GM12878 (cell line): Measurements from ENCODE around the gene USP46. TPM values are rescaled to one million over a fixed set of nuclear protein-coding genes. Genes with fewer than 3 reads are reported as not detected.

ENCODE experiments used
- ATAC-seq: fragments of 200-7000 bp; cut with Tn5 transposase; 3 replicates; pipeline ENCODE4 v1.9.1; 2020; ENCODE audit warnings: mild to moderate bottlenecking, moderate library complexity
- BruUV-seq: library from RNA; stranded (reverse); fragments of 400-500 nt; replicated peaks from 2 replicates; lab custom pipeline; 2021; lab: Mats Ljungman, UMichigan
- CTCF ChIA-PET: fragments of 300-600 bp; sonication (Branson Sonifier 250); formaldehyde crosslinking; extraction: SDS; loops from one replicate; lab custom pipeline; 2021; ENCODE audit warnings: inconsistent platforms; lab: Yijun Ruan, JAX
- POLR2A ChIA-PET: fragments of 350-600 bp; formaldehyde crosslinking; extraction: SDS; loops from one replicate; lab custom pipeline; 2021; ENCODE audit warnings: inconsistent platforms; lab: Charles Lee
- RAD21 ChIA-PET: fragments of 300-600 bp; sonication (Branson Sonifier 250); formaldehyde crosslinking; loops from one replicate; lab custom pipeline; 2023; ENCODE audit warnings: antibody characterized with exemption; ENCODE audit not compliant: unreplicated experiment; lab: Charles Lee
- SMC1A ChIA-PET: fragments of 300-600 bp; sonication (Branson Sonifier 250); formaldehyde crosslinking; loops from one replicate; lab custom pipeline; 2023; ENCODE audit not compliant: unreplicated experiment, uncharacterized antibody; lab: Charles Lee
- DNase-seq: peaks from one replicate; pipeline ENCODE4 v3.0.0-alpha.2; 2011; ENCODE audit warnings: low read depth, low spot score
- FAIRE-seq: peaks from 3 replicates; lab custom pipeline; 2011; peaks lifted over from hg19 to GRCh38; lab: Jason Lieb, UNC
- H2AFZ ChIP-seq: 2 replicates; pipeline ENCODE4 v1.6.0; 2011; ENCODE audit warnings: low read depth, low read length, control low read depth; ENCODE audit not compliant: control insufficient read depth
- H3K27ac ChIP-seq: 2 replicates; pipeline ENCODE4 v1.5.1; 2011; ENCODE audit warnings: control low read depth; ENCODE audit not compliant: control insufficient read depth, insufficient read depth
- H3K27me3 ChIP-seq, 2 experiments: replicated peaks in 1 of 2; 2 replicates each; pipeline versions ENCODE4 v1.6.0 to v1.6.1; 2011; ENCODE audit warnings: low read length in 1 of 2; ENCODE audit not compliant: control insufficient read depth in 2 of 2, insufficient read depth in 2 of 2
- H3K36me3 ChIP-seq, 2 experiments: 2 replicates each; pipeline ENCODE4 v1.5.1; 2011; ENCODE audit warnings: low read length in 1 of 2; ENCODE audit not compliant: control insufficient read depth in 2 of 2, insufficient read depth in 2 of 2
- H3K4me1 ChIP-seq: 2 replicates; pipeline ENCODE4 v1.6.1; 2011; ENCODE audit warnings: mild to moderate bottlenecking, low read length, moderate library complexity, mixed read lengths; ENCODE audit not compliant: control insufficient read depth, insufficient read depth
- H3K4me2 ChIP-seq: 2 replicates; pipeline ENCODE4 v1.6.0; 2011; ENCODE audit warnings: control low read depth; ENCODE audit not compliant: control insufficient read depth, insufficient read depth
- H3K4me3 ChIP-seq: fragments of 200-600 bp; sonication (generic); 2 replicates; pipeline ENCODE4 v1.5.1; 2016
- H3K79me2 ChIP-seq: 2 replicates; pipeline ENCODE4 v1.6.0; 2011; ENCODE audit warnings: low read length; ENCODE audit not compliant: control insufficient read depth, insufficient read depth
- H3K9ac ChIP-seq: 2 replicates; pipeline ENCODE4 v1.8.0; 2011; ENCODE audit warnings: low read length, control low read depth, mixed read lengths; ENCODE audit not compliant: control insufficient read depth, insufficient read depth
- H3K9me3 ChIP-seq: replicated peaks from 3 replicates; pipeline ENCODE4 v1.5.1; 2011; ENCODE audit warnings: mild to moderate bottlenecking, low read length; ENCODE audit not compliant: control insufficient read depth, insufficient read depth
- H4K20me1 ChIP-seq: 2 replicates; pipeline ENCODE4 v1.6.0; 2011; ENCODE audit not compliant: control insufficient read depth, insufficient read depth
- CBFB ChIP-seq: IDR thresholded peaks from 2 replicates; pipeline ENCODE4 v1.6.1; 2016; ENCODE audit warnings: antibody characterized with exemption, low read depth
- NFYB ChIP-seq: IDR thresholded peaks from 2 replicates; pipeline ENCODE4 v1.6.1; 2011; ENCODE audit warnings: low read depth, mild to moderate bottlenecking, low read length, improper control_type of control experiment, moderate library complexity; ENCODE audit not compliant: insufficient read depth
- NR2C2 ChIP-seq: IDR thresholded peaks from 2 replicates; pipeline ENCODE4 v1.6.1; 2011; ENCODE audit warnings: borderline replicate concordance, low read depth; ENCODE audit not compliant: control insufficient read depth, insufficient read length
- PKNOX1 ChIP-seq: fragments of 450-650 bp; IDR thresholded peaks from 2 replicates; pipeline ENCODE4 v1.6.1; 2016; ENCODE audit warnings: mild to moderate bottlenecking
- POLR2AphosphoS2 ChIP-seq: IDR thresholded peaks from 2 replicates; pipeline ENCODE4 v1.6.1; 2011; ENCODE audit warnings: low read depth, mild to moderate bottlenecking, low read length, improper control_type of control experiment, moderate library complexity
- RB1 ChIP-seq: fragments of 450-650 bp; formaldehyde crosslinking; IDR thresholded peaks from 2 replicates; pipeline ENCODE4 v1.6.1; 2017; ENCODE audit warnings: mild to moderate bottlenecking, borderline replicate concordance
- SREBF1 ChIP-seq: IDR thresholded peaks from 2 replicates; pipeline ENCODE4 v1.6.1; 2012; ENCODE audit warnings: mild to moderate bottlenecking, low read length
- ZBED1 ChIP-seq: IDR thresholded peaks from 2 replicates; pipeline ENCODE4 v1.6.1; 2016; ENCODE audit warnings: borderline replicate concordance
- WGBS: methylation state at CpG from one replicate; pipeline ENCODE4 v1.1.6; 2016; ENCODE audit warnings: low lambda C conversion rate; ENCODE audit not compliant: insufficient replicate concordance, insufficient coverage; ENCODE audit errors: missing lambda C conversion rate; 5-methylcytosine and 5-hydroxymethylcytosine counted together
- in situ Hi-C: fragments of 300-500 bp; cut with MboI; formaldehyde crosslinking; loops from 9 replicates; pipeline ENCODE4 v1.14.3; 2018; ENCODE audit warnings: mixed read lengths
- intact Hi-C: fragments of 100-400 bp; cut with micrococcal nuclease; formaldehyde crosslinking; loops from one replicate; pipeline ENCODE4 v1.14.2; 2022; ENCODE audit not compliant: unreplicated experiment
- polyA plus RNA-seq, 11 experiments: library from polyadenylated mRNA; depleted of rRNA in 4 of 11; unstranded in 6 of 11; stranded (reverse) in 5 of 11; fragments of >200 nt; fragmentation: Nextera tagmentation in 4 of 11; fragmentation: Illumina TruSeq in 1 of 11; extraction: Ambion mirVana in 4 of 11; extraction: Trizol in 1 of 11; gene quantifications; 1 replicate in 1 of 11; 2 replicates in 10 of 11; pipeline versions ENCODE4 v1.2.1 to v1.2.3, GENCODE V29; 2011 to 2016; ENCODE audit warnings: inconsistent platforms in 2 of 11, missing spikeins in 2 of 11, low read depth in 1 of 11
- total RNA-seq, 4 experiments: library from RNA; depleted of rRNA in 3 of 4; stranded (reverse); fragments of >200 nt in 3 of 4; fragmentation: Illumina TruSeq in 1 of 4; extraction: Trizol in 1 of 4; gene quantifications; 2 replicates each; pipeline versions ENCODE4 v1.2.1 to v1.2.3, GENCODE V29; 2013 to 2021

Gene USP46
- total and polyA plus RNA-seq, 10 of the 15 experiments (the other 5 are each of a cell fraction or from before 2014, with no cell fraction given): 5.3 to 20.1 (median 12.0) TPM

DNA sequence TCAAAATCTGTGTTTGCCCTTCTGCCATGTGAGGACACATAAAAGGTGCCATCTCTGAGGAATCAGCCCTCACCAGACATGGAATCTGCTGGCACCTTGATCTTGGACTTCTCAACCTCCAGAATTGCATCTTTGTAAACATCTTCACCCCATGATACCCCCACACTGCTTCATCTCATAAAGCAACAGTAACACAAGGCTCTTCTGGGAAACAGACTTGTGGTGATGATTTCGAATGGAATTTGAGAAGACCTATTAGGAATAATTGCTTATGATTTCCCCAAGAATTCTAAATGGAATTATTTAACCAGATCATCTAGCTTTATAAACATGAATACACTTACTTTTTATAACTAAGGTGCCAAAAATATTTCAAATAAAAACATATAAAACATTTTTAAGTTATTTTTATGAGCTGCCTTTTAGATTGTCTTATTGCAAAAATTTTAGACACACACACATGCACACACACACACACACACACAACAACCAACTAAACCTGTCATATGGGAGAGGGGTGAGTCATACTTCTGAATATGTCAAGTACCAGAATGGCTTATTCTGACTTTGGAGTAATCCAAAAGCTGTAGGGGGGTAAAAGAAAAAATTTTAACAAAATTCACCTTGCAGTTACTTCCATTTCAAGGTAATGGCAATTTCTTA lies 82.0 kb downstream of the USP46 start:
- RAD21 ChIA-PET: no interaction called here
- Histone ChIP-seq H3K27ac (no peak overlapping the region), H3K4me1 (no peaks in the 10 kb centered on the region), H2AFZ (no peak overlapping the region), H3K4me2 (no peak overlapping the region), H3K36me3 (no peaks in the 10 kb centered on the region), H3K27me3 (no peaks in the 10 kb centered on the region), H4K20me1 (no peaks in the 10 kb centered on the region), H3K79me2 (no peaks in the 10 kb centered on the region), H3K9ac (no peak overlapping the region), H3K9me3 (no peaks in the 10 kb centered on the region; the same call in 2 of the 3 replicates), H3K4me3 (no peak overlapping the region)
- WGBS: 86% methylated on average over 1 of the region's 1 CpG
- DNase-seq: no peak
- FAIRE-seq: no peak
- POLR2A ChIA-PET: no interaction called here
- no peak for TF ChIP-seq PKNOX1
- no peak for TF ChIP-seq CBFB
- TF ChIP-seq ZBED1: no peak
- no peak for TF ChIP-seq POLR2AphosphoS2
- CTCF ChIA-PET: interaction anchor here (0.7 kb wide), 1 partner anchor 406 kb away, joined by 3 read pairs; no protein-coding TSS in a partner anchor
- SMC1A ChIA-PET: interaction anchor here (1.1 kb wide), 1 partner anchor 10 kb away, joined by 3 read pairs; no protein-coding TSS in a partner anchor
- in situ Hi-C loops: no loop called here
- intact Hi-C loops: no loop called here
- BruUV-seq: no TSS peak
- no peak for ATAC-seq

- Histone ChIP-seq H3K4me2 (no peak overlapping the region), H3K9ac (no peak overlapping the region), H3K4me3 (no peak overlapping the region), H3K9me3 (no peaks in the 10 kb centered on the region; the same call in 2 of the 3 replicates), H3K79me2 (no peaks in the 10 kb centered on the region), H3K4me1 (no peaks in the 10 kb centered on the region), H3K27me3 (no peaks in the 10 kb centered on the region), H4K20me1 (no peaks in the 10 kb centered on the region), H3K36me3 (no peaks in the 10 kb centered on the region), H3K27ac (no peak overlapping the region), H2AFZ (peak overlapping the region; percentile 30; the same call in 1 of the 2 replicates)
- ATAC-seq (peak; percentile 59), DNase-seq (no peak), FAIRE-seq (no peak)
- BruUV-seq: no TSS peak
- TF ChIP-seq NFYB (no peak), SREBF1 (no peak), RB1 (no peak), NR2C2 (no peak)
- intact Hi-C loops: no loop called here
- RAD21 ChIA-PET: no interaction called here
- in situ Hi-C loops: no loop called here
- CTCF ChIA-PET: no interaction called here
- SMC1A ChIA-PET: interaction anchor here (1.1 kb wide), 1 partner anchor 11 kb away, joined by 3 read pairs; no protein-coding TSS in a partner anchor
- 13% methylated on average over 7 of the region's 7 CpGs for WGBS
- POLR2A ChIA-PET: no interaction called here
Measured at GRCh38 chr4:52576326-52576725, 82.8 kb downstream of the USP46 start.
